ENCODE measurements around the gene PARD3B. TPM values are rescaled to one million over a fixed set of nuclear protein-coding genes. Genes with fewer than 3 reads are reported as not detected.

Gene PARD3B
- total and polyA plus RNA-seq, 12 donors: 0.46 to 12.4 (median 8.3) TPM

- no peak for DNase-seq
- whole genome bisulfite sequencing, 2 donors: 93 to 96% methylated on average over 4 of the region's 4 CpGs
Measured at GRCh38 chr2:205509655-205510054, 964.4 kb downstream of the PARD3B start.

GRCh38 chr2:205510345-205510744 lies 965.1 kb downstream of the PARD3B start:
- intact Hi-C loops (cut with DNase I): no loop called here
- ATAC-seq (no peak), DNase-seq (no peak)
- 91 to 93% methylated on average over 2 of the region's 2 CpGs for WGBS, 2 donors
- Histone ChIP-seq H3K4me1 (peaks cover 0 to 4% (median 0%) of the 10 kb centered on the region in 9 donors), H3K36me3 (no peaks in the 10 kb centered on the region), H3K4me3 (no peak overlapping the region), H3K27ac (no peak overlapping the region), H3K27me3 (no peaks in the 10 kb centered on the region), H3K9me3 (peaks cover 0 to 4% (median 0%) of the 10 kb centered on the region in 11 donors)
- no peak for TF ChIP-seq CTCF (IDR thresholded peaks at IDR 0.05)

More at GRCh38 chr2:205509655-205510054, 964.4 kb downstream of the PARD3B start:
- H3K27ac ChIP-seq: no peak overlapping the region
- no peak overlapping the region for H3K4me3 ChIP-seq
- H3K4me1 ChIP-seq: peaks cover 0 to 4% (median 0%) of the 10 kb centered on the region in 9 donors
- H3K27me3 ChIP-seq: no peaks in the 10 kb centered on the region
- no peaks in the 10 kb centered on the region for H3K36me3 ChIP-seq
- intact Hi-C loops (cut with DNase I): no loop called here
- ATAC-seq: no peak
- H3K9me3 ChIP-seq: no peaks in the 10 kb centered on the region
- no peak for TF ChIP-seq CTCF (IDR thresholded peaks at IDR 0.05)

- Histone ChIP-seq H3K4me1 (peaks cover 0 to 4% (median 0%) of the 10 kb centered on the region in 9 donors), H3K36me3 (no peaks in the 10 kb centered on the region), H3K27me3 (no peaks in the 10 kb centered on the region), H3K4me3 (no peak overlapping the region), H3K27ac (no peak overlapping the region), H3K9me3 (peaks cover 0 to 11% (median 0%) of the 10 kb centered on the region in 11 donors)
- WGBS, 2 donors: 54 to 56% methylated on average over 2 of the region's 2 CpGs
- ATAC-seq (no peak), DNase-seq (no peak)
- TF ChIP-seq CTCF (IDR thresholded peaks at IDR 0.05): no peak
- intact Hi-C loops (cut with DNase I): no loop called here
Measured at GRCh38 chr2:205511221-205511620, 965.9 kb downstream of the PARD3B start.

DNA sequence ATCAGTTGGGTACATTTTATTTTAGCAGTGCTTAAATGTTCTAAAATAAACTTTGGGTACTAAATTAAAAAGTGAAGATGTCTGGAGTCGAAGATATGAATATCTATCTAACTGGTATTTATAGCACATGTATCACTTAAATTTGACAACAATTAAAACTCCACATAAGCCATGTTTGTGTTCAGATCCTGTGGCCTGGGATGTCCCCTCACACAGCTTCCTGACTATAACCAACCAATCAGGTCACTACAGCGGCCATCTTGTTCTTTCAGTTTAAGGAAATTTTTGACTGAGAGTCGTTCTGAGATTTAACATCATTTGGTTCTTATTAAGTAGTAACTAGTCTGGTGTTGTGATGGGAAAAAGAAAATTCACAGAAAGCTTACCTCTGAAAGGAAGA lies 966.4 kb downstream of the PARD3B start:
- ATAC-seq (no peak), DNase-seq (no peak)
- whole genome bisulfite sequencing, 2 donors: 80 to 85% methylated on average over 3 of the region's 3 CpGs
- H3K36me3 ChIP-seq: no peaks in the 10 kb centered on the region
- TF ChIP-seq CTCF (IDR thresholded peaks at IDR 0.05): no peak
- H3K4me1 ChIP-seq: peaks cover 0 to 4% (median 0%) of the 10 kb centered on the region in 9 donors
- H3K4me3 ChIP-seq: no peak overlapping the region
- H3K27ac ChIP-seq: no peak overlapping the region
- H3K9me3 ChIP-seq: peaks cover 0 to 12% (median 0%) of the 10 kb centered on the region in 11 donors
- intact Hi-C loops (cut with DNase I): no loop called here
- no peaks in the 10 kb centered on the region for H3K27me3 ChIP-seq

All from heart right ventricle (tissue), 16 donors.